Heart left ventricle (tissue), 16 donors: ENCODE measurements around the gene TMEM82. TPM values are rescaled to one million over a fixed set of nuclear protein-coding genes. Genes with fewer than 3 reads are reported as not detected.

Source experiments
- ATAC-seq, 4 donors: fragments of 200-7000 bp; cut with Tn5 transposase; one replicate each; pipeline ENCODE4 v1.9.1; 2020 to 2022; ENCODE audit warnings: moderate library complexity in 4 of 4, mild to moderate bottlenecking in 3 of 4, moderate number of reproducible peaks in 1 of 4
- DNase-seq, 5 donors: peaks; one replicate each; pipeline ENCODE4 v3.0.0-alpha.2; 2020
- H3K27ac ChIP-seq, 12 donors: fragments of 200-600 bp; sonication (generic) in 4 of 12; one replicate each; pipeline versions ENCODE4 v1.5.0 to v1.8.0; 2016 to 2022; ENCODE audit warnings: mild to moderate bottlenecking in 2 of 12
- H3K27me3 ChIP-seq, 9 donors: fragments of 200-600 bp; sonication (generic) in 2 of 9; one replicate each; pipeline versions ENCODE4 v1.5.1 to v1.8.0; 2016 to 2022; ENCODE audit warnings: mild to moderate bottlenecking in 3 of 9
- H3K36me3 ChIP-seq, 9 donors: fragments of 200-600 bp; sonication (generic) in 2 of 9; one replicate each; pipeline versions ENCODE4 v1.5.0 to v1.8.0; 2018 to 2022; ENCODE audit warnings: mild to moderate bottlenecking in 2 of 9
- H3K4me1 ChIP-seq, 12 donors: fragments of 200-600 bp; sonication (generic) in 4 of 12; one replicate each; pipeline versions ENCODE4 v1.5.0 to v1.8.0; 2016 to 2022; ENCODE audit warnings: mild to moderate bottlenecking in 3 of 12
- H3K4me3 ChIP-seq, 12 donors: fragments of 200-600 bp; sonication (generic) in 4 of 12; one replicate each; pipeline versions ENCODE4 v1.5.0 to v1.8.0; 2017 to 2022; ENCODE audit warnings: mild to moderate bottlenecking in 9 of 12, moderate library complexity in 4 of 12
- H3K9me3 ChIP-seq, 12 donors: fragments of 200-600 bp; sonication (generic) in 4 of 12; one replicate each; pipeline versions ENCODE4 v1.5.0 to v1.8.0; 2016 to 2022; ENCODE audit warnings: mild to moderate bottlenecking in 1 of 12
- POLR2A ChIP-seq, 2 donors: fragments of 450-650 bp; IDR thresholded peaks; one replicate each; pipeline ENCODE4 v1.6.1; 2017; ENCODE audit warnings: antibody characterized with exemption in 2 of 2, mild to moderate bottlenecking in 2 of 2, moderate library complexity in 2 of 2
- WGBS, 4 donors: extraction: QIAGEN DNeasy Blood & Tissue Kit in 2 of 4; methylation state at CpG; one replicate each; pipeline versions ENCODE4 v1.1.5 to v1.1.7; 2013 to 2018; 5-methylcytosine and 5-hydroxymethylcytosine counted together
- intact Hi-C, 10 donors: fragments of 100-400 bp; cut with DNase I; formaldehyde crosslinking; loops; one replicate each; pipeline versions ENCODE4 v1.11.1 to v1.14.2; 2022
- polyA plus RNA-seq, 2 donors: library from polyadenylated mRNA; stranded (reverse); fragments of 200-250 nt; gene quantifications; one replicate each; pipeline ENCODE4 v1.2.3, GENCODE V29; 2013
- total RNA-seq, 9 donors: library from RNA; depleted of rRNA in 2 of 9; stranded (reverse); fragments of >200 nt in 2 of 9; fragmentation: NEBNext Ultra II Directional in 3 of 9; extraction: Animal tissue kit (Norgen Biotek cat#: 25700) in 3 of 9; gene quantifications; one replicate each; pipeline versions ENCODE4 v1.1.0 to v1.2.4, GENCODE V29; 2016 to 2023
- TF ChIP-seq, protein P1 (sequence below), 12 donors: fragments of 200-600 bp; sonication (generic) in 4 of 12; IDR thresholded peaks; one replicate each; pipeline versions ENCODE4 v1.5.0 to v1.8.0; 2018 to 2022; ENCODE audit warnings: antibody characterized with exemption in 12 of 12, mild to moderate bottlenecking in 5 of 12
- donor health status: ischemic (EF 13 %, LVEDD 7.1; RV severe dilation, severe dysfunction).
- donor health status: healthy with polysubstance abuse.
- donor health status: DM: no; HTN: yes; CAD: no.
- donor health status: DM: no; HTN: no; CAD: no.
- donor health status: ischemic (EF 25% LVEDD 6.9; RV normal size, moderate dysfunction).
- donor health status: ischemic (EF 25% LVEDD 5.7; RV mildly dilated, moderate dysfunction).
- donor health status: healthy.
- donor health status: DM: yes; HTN: yes; CAD: no.
- donor health status: ischemic (EF 35%, LVEDD 5.7; RV mildly dilated, moderate dysfunction).
- donor health status: nonischemic (EF 11% LVEDD 7.7; RV severe dilation, severe dysfunction).
- donor health status: DM: yes; HTN: yes; CAD: no.
- donor health status: PGD.
- donor health status: ischemic (EF 29% LVEDD 5.4; RV normal size, mild dysfunction).
- donor health status: nonischemic (EF 23%, LVEDD 6.1; RV moderate dilation, normal function).

The TMEM82 gene
- total and polyA plus RNA-seq, 11 donors = not detected

DNA sequence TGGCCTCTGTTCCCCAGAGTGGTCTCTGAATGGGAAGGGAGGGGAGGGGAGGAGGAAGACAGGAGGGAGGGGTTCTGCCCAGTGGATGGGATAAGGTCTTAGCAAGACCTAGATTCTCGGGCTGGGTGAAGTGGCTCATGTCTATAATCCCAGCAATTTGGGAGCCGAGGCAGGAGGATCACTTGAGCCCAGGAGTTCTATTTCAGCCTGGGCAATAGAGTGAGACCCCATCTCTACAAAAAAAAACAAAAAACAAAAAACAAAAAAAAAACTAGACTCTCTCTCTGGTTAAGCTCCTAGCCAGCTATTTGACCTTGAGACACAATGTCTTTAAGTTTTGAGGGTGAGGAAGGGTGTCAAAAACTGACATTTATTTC lies 53.8 kb downstream of the TMEM82 start:
- WGBS, 4 donors = 84 to 98% (median 92%) methylated on average over 2 of the region's 2 CpGs
- Histone ChIP-seq H3K36me3 (no peaks in the 10 kb centered on the region), H3K9me3 (no peaks in the 10 kb centered on the region), H3K27ac (no peak overlapping the region), H3K4me1 (peaks cover 0 to 31% (median 14%) of the 10 kb centered on the region in 12 donors), H3K4me3 (no peak overlapping the region), H3K27me3 (no peaks in the 10 kb centered on the region)
- ATAC-seq (no peak), DNase-seq (no peak)
- TF ChIP-seq POLR2A (IDR thresholded peaks at IDR 0.05) = no peak
- TF ChIP-seq, protein P1, sequence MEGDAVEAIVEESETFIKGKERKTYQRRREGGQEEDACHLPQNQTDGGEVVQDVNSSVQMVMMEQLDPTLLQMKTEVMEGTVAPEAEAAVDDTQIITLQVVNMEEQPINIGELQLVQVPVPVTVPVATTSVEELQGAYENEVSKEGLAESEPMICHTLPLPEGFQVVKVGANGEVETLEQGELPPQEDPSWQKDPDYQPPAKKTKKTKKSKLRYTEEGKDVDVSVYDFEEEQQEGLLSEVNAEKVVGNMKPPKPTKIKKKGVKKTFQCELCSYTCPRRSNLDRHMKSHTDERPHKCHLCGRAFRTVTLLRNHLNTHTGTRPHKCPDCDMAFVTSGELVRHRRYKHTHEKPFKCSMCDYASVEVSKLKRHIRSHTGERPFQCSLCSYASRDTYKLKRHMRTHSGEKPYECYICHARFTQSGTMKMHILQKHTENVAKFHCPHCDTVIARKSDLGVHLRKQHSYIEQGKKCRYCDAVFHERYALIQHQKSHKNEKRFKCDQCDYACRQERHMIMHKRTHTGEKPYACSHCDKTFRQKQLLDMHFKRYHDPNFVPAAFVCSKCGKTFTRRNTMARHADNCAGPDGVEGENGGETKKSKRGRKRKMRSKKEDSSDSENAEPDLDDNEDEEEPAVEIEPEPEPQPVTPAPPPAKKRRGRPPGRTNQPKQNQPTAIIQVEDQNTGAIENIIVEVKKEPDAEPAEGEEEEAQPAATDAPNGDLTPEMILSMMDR (IDR thresholded peaks at IDR 0.05) = no peak
- intact Hi-C loops = loop anchor here in 2 of 10 donors (10.0 kb wide), 2 partner anchors 189 to 259 kb away; no protein-coding TSS in a partner anchor

Other genes with a start within 250 kb of the TMEM82 start
- 10 to 100 TPM in 6 of 9 donors, 1 to 10 TPM in 3; 8.6 to 15.9 (median 11.8) TPM for gene CASP9, start 218.3 kb upstream of the TMEM82 start, total RNA-seq
- gene CASP9, start 218.3 kb upstream of the TMEM82 start, polyA plus RNA-seq = 10 to 100 TPM; 11.5 to 16.9 TPM
- gene DNAJC16, start 215.7 kb upstream of the TMEM82 start, total RNA-seq = 10 to 100 TPM; 11.9 to 22.8 (median 19.1) TPM
- 10 to 100 TPM in 1 of 2 donors, 1 to 10 TPM in 1; 4.2 to 10.3 TPM for gene DNAJC16, start 215.7 kb upstream of the TMEM82 start, polyA plus RNA-seq
- gene AGMAT, start 157.4 kb upstream of the TMEM82 start, total RNA-seq = under 1 TPM in 3 of 9 donors, not detected in 6; 0.22 to 0.53 (median 0.23) TPM
- under 1 TPM; 0.08 to 0.12 TPM for gene AGMAT, start 157.4 kb upstream of the TMEM82 start, polyA plus RNA-seq
- 10 to 100 TPM; 15.0 to 33.5 (median 24.5) TPM for gene DDI2, start 125.0 kb upstream of the TMEM82 start, total RNA-seq
- 1 to 10 TPM; 6.2 to 9.4 TPM for gene DDI2, start 125.0 kb upstream of the TMEM82 start, polyA plus RNA-seq
- gene PLEKHM2, start 58.2 kb upstream of the TMEM82 start, total RNA-seq = 100 to 1,000 TPM in 2 of 9 donors, 10 to 100 TPM in 7; 69.9 to 150 (median 84.4) TPM
- 100 to 1,000 TPM in 1 of 2 donors, 10 to 100 TPM in 1; 83.1 to 104 TPM for gene PLEKHM2, start 58.2 kb upstream of the TMEM82 start, polyA plus RNA-seq
- gene SLC25A34, start 6.2 kb upstream of the TMEM82 start, total RNA-seq = 10 to 100 TPM in 6 of 9 donors, 1 to 10 TPM in 3; 4.8 to 71.2 (median 17.8) TPM
- gene SLC25A34, start 6.2 kb upstream of the TMEM82 start, polyA plus RNA-seq = 10 to 100 TPM in 1 of 2 donors, 1 to 10 TPM in 1; 1.6 to 25.9 TPM
- gene FBLIM1, start 16.3 kb downstream of the TMEM82 start, total RNA-seq = 100 to 1,000 TPM in 1 of 9 donors, 10 to 100 TPM in 8; 49.3 to 103 (median 73.8) TPM
- 10 to 100 TPM; 31.6 to 58.4 TPM for gene FBLIM1, start 16.3 kb downstream of the TMEM82 start, polyA plus RNA-seq
- 1 to 10 TPM; 2.0 to 7.5 (median 3.8) TPM for gene UQCRHL, start 65.2 kb downstream of the TMEM82 start, total RNA-seq
- 1 to 10 TPM; 6.6 to 9.8 TPM for gene UQCRHL, start 65.2 kb downstream of the TMEM82 start, polyA plus RNA-seq
- gene SPEN, start 105.2 kb downstream of the TMEM82 start, total RNA-seq = 10 to 100 TPM; 18.3 to 41.5 (median 31.3) TPM
- 10 to 100 TPM; 11.0 to 20.2 TPM for gene SPEN, start 105.2 kb downstream of the TMEM82 start, polyA plus RNA-seq
- 10 to 100 TPM; 14.5 to 29.2 (median 20.7) TPM for gene ZBTB17, start 233.6 kb downstream of the TMEM82 start, total RNA-seq
- 10 to 100 TPM; 26.5 to 28.2 TPM for gene ZBTB17, start 233.6 kb downstream of the TMEM82 start, polyA plus RNA-seq